ENCODE data around the gene HES1. TPM values are rescaled to one million over a fixed set of nuclear protein-coding genes. Genes with fewer than 3 reads are reported as not detected.
A peak's percentile ranks its signal among the peaks of the same experiment; 100 is the strongest.
"Not testable (repeated sequence)": the region's sequence is repeated elsewhere in the genome, so short reads cannot be mapped to it uniquely, and the experiment has no call there.

The HES1 gene
- total RNA-seq, 1 donor from 2014 or later = 99.9 TPM

GRCh38 chr3:194089357-194090177, 46.4 kb upstream of the HES1 start:
- Mint-ChIP-seq H3K27ac (peak overlapping the region; percentile 43), H3K4me3 (no peak overlapping the region), H3K27me3 (ENCODE audit: low read depth) (no peaks in the 10 kb centered on the region), H3K9me3 (no peaks in the 10 kb centered on the region), H3K4me1 (peaks cover 55% of the 10 kb centered on the region), H3K36me3 (no peaks in the 10 kb centered on the region)
- DNase-seq (ENCODE audit: low spot score in 2 of 2, unreplicated experiment in 2 of 2) = no peak
- TF ChIP-seq CTCF (IDR thresholded peaks at IDR 0.05; ENCODE audit: unreplicated experiment) = no peak

DNA sequence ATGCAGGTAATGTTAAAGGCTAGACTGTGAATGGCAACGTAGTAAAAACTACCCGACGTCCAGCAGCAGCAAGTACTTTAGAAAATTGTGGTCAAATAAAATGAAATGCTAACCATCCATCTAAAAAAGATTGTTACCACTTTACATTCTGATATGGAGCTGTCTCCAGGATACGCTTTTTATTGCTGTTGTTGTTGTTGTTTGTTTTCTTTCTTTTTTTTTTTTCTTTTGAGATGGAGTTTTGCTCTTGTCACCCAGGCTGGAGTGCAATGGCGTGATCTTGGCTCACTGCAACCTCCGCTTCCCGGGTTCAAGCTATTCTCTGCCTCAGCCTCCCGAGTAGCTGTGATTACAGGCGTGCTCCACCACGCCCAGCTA, 45.8 kb upstream of the HES1 start:
- H3K4me1 Mint-ChIP-seq = peaks cover 55% of the 10 kb centered on the region
- H3K9me3 Mint-ChIP-seq; H3K36me3 Mint-ChIP-seq; DNase-seq (ENCODE audit: low spot score in 2 of 2, unreplicated experiment in 2 of 2); H3K27me3 Mint-ChIP-seq (ENCODE audit: low read depth); H3K4me3 Mint-ChIP-seq; H3K27ac Mint-ChIP-seq: not testable (repeated sequence)

DNA sequence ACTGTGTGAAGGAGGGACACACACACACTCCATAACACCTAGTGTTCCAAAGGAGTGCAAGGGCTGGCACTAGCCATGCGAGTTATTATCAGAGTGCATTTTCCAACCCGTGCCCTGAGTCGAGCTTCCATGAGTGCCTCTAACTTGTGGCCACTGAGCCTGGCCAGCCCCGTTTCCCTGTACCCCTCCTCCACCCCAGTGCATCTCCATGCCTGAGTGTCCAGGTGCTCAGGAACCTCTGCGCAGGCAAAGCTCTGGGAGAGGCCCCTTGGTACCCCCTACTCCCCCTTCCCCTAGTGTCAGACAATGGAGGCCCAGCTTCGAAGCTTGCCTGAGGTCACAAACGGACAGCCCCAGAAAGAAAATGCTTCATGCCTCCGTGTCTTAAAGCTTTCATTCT, 45.2 kb upstream of the HES1 start:
- Mint-ChIP-seq H3K27ac (no peak overlapping the region), H3K36me3 (no peaks in the 10 kb centered on the region), H3K4me3 (no peak overlapping the region), H3K27me3 (ENCODE audit: low read depth) (no peaks in the 10 kb centered on the region), H3K4me1 (peaks cover 55% of the 10 kb centered on the region), H3K9me3 (no peaks in the 10 kb centered on the region)
- DNase-seq (ENCODE audit: low spot score in 2 of 2, unreplicated experiment in 2 of 2) = no peak
- TF ChIP-seq CTCF (IDR thresholded peaks at IDR 0.05; ENCODE audit: unreplicated experiment) = no peak

GRCh38 chr3:194091141-194091540, 44.8 kb upstream of the HES1 start:
- Mint-ChIP-seq H3K9me3 (no peaks in the 10 kb centered on the region), H3K36me3 (no peaks in the 10 kb centered on the region), H3K4me1 (peaks cover 53% of the 10 kb centered on the region), H3K27me3 (ENCODE audit: low read depth) (no peaks in the 10 kb centered on the region), H3K4me3 (no peak overlapping the region), H3K27ac (no peak overlapping the region)
- TF ChIP-seq CTCF (IDR thresholded peaks at IDR 0.05; ENCODE audit: unreplicated experiment) = no peak
- DNase-seq (ENCODE audit: low spot score in 2 of 2, unreplicated experiment in 2 of 2) = no peak

DNA sequence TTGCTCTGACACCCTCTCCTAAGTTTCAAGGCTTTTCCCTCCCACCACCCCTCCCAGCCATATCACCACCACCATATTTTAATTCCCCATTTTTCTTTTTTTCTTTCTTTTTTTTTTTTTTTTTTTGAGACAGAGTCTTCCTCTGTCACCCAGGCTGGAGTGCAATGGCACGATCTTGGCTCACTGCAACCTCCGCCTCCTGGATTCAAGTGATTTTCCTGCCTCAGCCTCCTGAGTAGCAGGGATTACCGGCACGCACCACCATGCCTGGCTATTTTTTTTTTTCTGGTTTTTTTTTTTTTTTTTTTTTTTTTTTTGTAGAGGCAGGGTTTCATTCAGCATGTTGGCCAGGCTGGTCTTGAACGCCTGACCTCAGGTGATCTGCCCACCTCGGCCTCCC, 44.1 kb upstream of the HES1 start:
- not testable (repeated sequence) for H3K27ac Mint-ChIP-seq; DNase-seq (ENCODE audit: low spot score in 2 of 2, unreplicated experiment in 2 of 2); H3K4me3 Mint-ChIP-seq; H3K36me3 Mint-ChIP-seq; H3K9me3 Mint-ChIP-seq; H3K27me3 Mint-ChIP-seq (ENCODE audit: low read depth)
- H3K4me1 Mint-ChIP-seq = peaks cover 48% of the 10 kb centered on the region

GRCh38 chr3:194092881-194093301, 43.1 kb upstream of the HES1 start:
- no peaks in the 10 kb centered on the region for H3K9me3 Mint-ChIP-seq
- DNase-seq (ENCODE audit: low spot score in 2 of 2, unreplicated experiment in 2 of 2) = no peak
- no peak overlapping the region for H3K4me3 Mint-ChIP-seq
- H3K27ac Mint-ChIP-seq = peak overlapping the region; percentile 59
- H3K36me3 Mint-ChIP-seq = no peaks in the 10 kb centered on the region
- TF ChIP-seq CTCF (IDR thresholded peaks at IDR 0.05; ENCODE audit: unreplicated experiment) = no peak
- H3K4me1 Mint-ChIP-seq = peaks cover 46% of the 10 kb centered on the region
- H3K27me3 Mint-ChIP-seq (ENCODE audit: low read depth) = no peaks in the 10 kb centered on the region
